ENCODE results near the gene ABI3BP.

Gene ABI3BP, protein sequence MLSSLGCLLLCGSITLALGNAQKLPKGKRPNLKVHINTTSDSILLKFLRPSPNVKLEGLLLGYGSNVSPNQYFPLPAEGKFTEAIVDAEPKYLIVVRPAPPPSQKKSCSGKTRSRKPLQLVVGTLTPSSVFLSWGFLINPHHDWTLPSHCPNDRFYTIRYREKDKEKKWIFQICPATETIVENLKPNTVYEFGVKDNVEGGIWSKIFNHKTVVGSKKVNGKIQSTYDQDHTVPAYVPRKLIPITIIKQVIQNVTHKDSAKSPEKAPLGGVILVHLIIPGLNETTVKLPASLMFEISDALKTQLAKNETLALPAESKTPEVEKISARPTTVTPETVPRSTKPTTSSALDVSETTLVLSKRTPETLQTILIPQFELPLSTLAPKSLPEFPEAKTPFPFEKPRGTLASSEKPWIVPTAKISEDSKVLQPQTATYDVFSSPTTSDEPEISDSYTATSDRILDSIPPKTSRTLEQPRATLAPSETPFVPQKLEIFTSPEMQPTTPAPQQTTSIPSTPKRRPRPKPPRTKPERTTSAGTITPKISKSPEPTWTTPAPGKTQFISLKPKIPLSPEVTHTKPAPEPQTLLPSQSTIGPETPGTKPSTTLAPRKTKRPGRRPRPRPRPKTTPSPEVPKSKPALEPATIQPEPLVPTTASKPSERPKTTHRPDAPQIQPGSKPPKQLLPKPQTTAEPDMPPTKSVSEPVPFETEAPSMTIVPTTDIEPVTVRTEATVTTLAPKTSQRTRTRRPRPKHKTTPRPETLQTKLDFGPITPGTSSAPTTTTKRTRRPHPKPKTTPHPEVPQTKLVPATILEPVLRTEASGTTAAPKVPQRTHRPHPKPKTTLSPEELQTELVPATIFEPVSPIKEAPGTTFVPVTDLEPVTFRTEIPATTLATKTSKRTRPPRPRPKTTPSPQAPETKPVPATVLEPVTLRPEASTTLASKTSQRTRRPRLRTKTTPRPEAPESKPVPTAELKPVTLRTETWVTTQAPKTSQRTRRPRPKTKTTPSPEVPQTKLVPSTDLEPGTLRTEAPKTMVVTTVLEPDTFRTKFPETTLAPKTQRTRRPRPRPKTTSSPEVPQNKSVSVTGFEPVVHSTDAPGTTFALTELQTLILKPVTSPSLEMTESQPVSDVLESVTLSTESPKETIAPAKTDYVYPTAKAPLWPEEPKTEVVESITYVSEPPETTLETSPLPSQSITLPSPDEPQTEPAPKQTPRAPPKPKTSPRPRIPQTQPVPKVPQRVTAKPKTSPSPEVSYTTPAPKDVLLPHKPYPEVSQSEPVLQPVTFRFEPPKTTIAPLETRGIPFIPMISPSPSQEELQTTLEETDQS (N-terminal part only)

DNA sequence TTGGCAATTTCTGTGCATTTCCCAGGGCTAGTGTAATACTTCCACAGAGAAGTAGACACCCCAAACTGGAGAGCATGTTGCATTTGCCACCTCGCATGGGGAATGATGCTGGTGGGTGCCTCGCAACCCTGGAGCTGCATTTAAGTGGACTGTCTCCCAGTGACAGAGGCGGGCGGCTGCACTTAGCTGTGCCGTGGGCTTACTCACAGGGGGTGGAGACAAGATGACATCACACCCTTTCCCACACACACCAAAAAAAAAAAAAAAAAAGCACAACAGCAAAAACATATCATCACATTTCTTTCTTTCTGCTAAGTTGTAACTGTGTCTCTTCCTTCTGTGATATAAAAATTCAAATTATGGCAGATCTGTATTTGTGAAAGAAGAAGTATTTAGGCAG, at the start of gene ABI3BP:
TSS of gene ABI3BP (minus strand) at position 113 of the 400 bp plus-strand sequence. CDS start at position 76, 37 bp downstream.
- no peaks in the 10 kb centered on the region for H3K79me2 ChIP-seq (ENCODE audit: low read length)
- no peaks in the 10 kb centered on the region for H3K27me3 ChIP-seq (replicated peaks; ENCODE audit: insufficient read depth, low read length)
- TF ChIP-seq EZH2 (optimal IDR thresholded peaks at IDR 0.05; ENCODE audit: low read depth, low read length): no peak
- TF ChIP-seq, protein P1, sequence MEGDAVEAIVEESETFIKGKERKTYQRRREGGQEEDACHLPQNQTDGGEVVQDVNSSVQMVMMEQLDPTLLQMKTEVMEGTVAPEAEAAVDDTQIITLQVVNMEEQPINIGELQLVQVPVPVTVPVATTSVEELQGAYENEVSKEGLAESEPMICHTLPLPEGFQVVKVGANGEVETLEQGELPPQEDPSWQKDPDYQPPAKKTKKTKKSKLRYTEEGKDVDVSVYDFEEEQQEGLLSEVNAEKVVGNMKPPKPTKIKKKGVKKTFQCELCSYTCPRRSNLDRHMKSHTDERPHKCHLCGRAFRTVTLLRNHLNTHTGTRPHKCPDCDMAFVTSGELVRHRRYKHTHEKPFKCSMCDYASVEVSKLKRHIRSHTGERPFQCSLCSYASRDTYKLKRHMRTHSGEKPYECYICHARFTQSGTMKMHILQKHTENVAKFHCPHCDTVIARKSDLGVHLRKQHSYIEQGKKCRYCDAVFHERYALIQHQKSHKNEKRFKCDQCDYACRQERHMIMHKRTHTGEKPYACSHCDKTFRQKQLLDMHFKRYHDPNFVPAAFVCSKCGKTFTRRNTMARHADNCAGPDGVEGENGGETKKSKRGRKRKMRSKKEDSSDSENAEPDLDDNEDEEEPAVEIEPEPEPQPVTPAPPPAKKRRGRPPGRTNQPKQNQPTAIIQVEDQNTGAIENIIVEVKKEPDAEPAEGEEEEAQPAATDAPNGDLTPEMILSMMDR (IDR thresholded peaks at IDR 0.05; ENCODE audit: low read length): no peak
- TF ChIP-seq EZH2phosphoT487 (IDR thresholded peaks at IDR 0.05; ENCODE audit: low read length): no peak
- DNase-seq: no peak
- no peaks in the 10 kb centered on the region for H3K36me3 ChIP-seq (replicated peaks; ENCODE audit: insufficient read depth, low read length)
- H3F3A ChIP-seq (ENCODE audit: insufficient read depth, low read length): no peaks in the 10 kb centered on the region
- no peak within 1 kb of the TSS for H3K9ac ChIP-seq (ENCODE audit: low read length)
- no peak within 1 kb of the TSS for H3K27ac ChIP-seq (ENCODE audit: low read length)
- no peaks in the 10 kb centered on the region for H3K4me1 ChIP-seq (ENCODE audit: low read length)
- no peak within 1 kb of the TSS for H2AFZ ChIP-seq (ENCODE audit: low read length)
- no peaks in the 10 kb centered on the region for H3K9me2 ChIP-seq (replicated peaks; ENCODE audit: insufficient read depth, low read length)
- H3K4me2 ChIP-seq (ENCODE audit: low read depth, low read length): no peak within 1 kb of the TSS
- H3K4me3 ChIP-seq (ENCODE audit: low read length): no peak within 1 kb of the TSS
- H4K20me1 ChIP-seq (ENCODE audit: insufficient read depth, low read length): no peaks in the 10 kb centered on the region
- H3K9me3 ChIP-seq (replicated peaks; ENCODE audit: insufficient read depth, low read length): no peaks in the 10 kb centered on the region

DNA sequence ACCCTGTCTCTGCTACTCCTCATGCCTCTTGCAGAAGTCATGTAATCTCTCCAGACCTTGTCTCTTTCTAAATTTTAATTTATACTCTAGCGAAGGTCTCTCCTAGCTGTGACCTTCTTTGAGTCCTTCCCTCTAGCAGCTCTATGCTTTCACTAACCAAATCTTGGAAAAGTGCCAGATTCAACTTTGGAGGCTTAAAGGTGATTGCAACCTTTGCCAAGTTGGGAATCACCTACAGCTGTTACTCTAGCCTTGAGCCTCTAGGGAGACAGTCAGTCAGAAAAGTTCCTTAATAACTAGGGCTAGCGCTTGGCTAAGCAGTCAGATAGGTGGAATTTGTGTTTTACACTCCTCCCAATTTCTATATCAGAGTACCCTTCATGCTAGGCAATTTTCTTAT, 46.1 kb upstream of the ABI3BP start:
- Histone ChIP-seq H3K27ac (ENCODE audit: low read length) (no peak overlapping the region), H3K4me3 (ENCODE audit: low read length) (no peak overlapping the region), H3K79me2 (ENCODE audit: low read length) (no peaks in the 10 kb centered on the region), H3K27me3 (replicated peaks; ENCODE audit: insufficient read depth, low read length) (no peaks in the 10 kb centered on the region), H3K36me3 (replicated peaks; ENCODE audit: insufficient read depth, low read length) (no peaks in the 10 kb centered on the region), H3K4me1 (ENCODE audit: low read length) (peaks cover 7% of the 10 kb centered on the region), H3K9me2 (replicated peaks; ENCODE audit: insufficient read depth, low read length) (no peaks in the 10 kb centered on the region), H2AFZ (ENCODE audit: low read length) (no peak overlapping the region), H4K20me1 (ENCODE audit: insufficient read depth, low read length) (no peaks in the 10 kb centered on the region), H3K4me2 (ENCODE audit: low read depth, low read length) (no peak overlapping the region), H3K9ac (ENCODE audit: low read length) (no peak overlapping the region), H3K9me3 (replicated peaks; ENCODE audit: insufficient read depth, low read length) (no peaks in the 10 kb centered on the region), H3F3A (ENCODE audit: insufficient read depth, low read length) (no peaks in the 10 kb centered on the region)
- DNase-seq: no peak
- TF ChIP-seq EZH2 (optimal IDR thresholded peaks at IDR 0.05; ENCODE audit: low read depth, low read length): no peak

DNA sequence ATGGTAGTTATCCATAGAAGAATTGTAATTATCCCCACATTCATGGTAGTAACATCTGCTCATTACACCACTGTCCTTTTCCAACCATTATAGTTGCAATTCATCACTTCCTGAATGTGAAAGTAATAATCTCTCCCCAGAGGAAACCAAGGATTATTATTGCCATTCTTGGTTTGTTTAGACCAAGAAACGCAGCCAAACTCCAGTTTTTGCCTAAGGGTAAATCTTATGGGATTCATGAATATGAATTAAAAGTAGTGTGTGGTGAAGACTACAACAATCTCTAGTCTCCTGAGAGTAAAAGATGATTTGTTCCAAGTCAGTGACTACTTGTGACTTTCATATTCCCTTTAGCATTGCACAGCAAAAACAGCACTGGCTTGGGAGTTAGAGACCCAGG, 45.7 kb upstream of the ABI3BP start:
- H2AFZ ChIP-seq (ENCODE audit: low read length): 0 out of 2 replicates have a peak overlapping the region, but pooled peaks have one; percentile 6
- no peaks in the 10 kb centered on the region for H3K79me2 ChIP-seq (ENCODE audit: low read length)
- TF ChIP-seq, protein P1 (IDR thresholded peaks at IDR 0.05; ENCODE audit: low read length): no peak
- TF ChIP-seq EZH2phosphoT487 (IDR thresholded peaks at IDR 0.05; ENCODE audit: low read length) (no peak), EZH2 (optimal IDR thresholded peaks at IDR 0.05; ENCODE audit: low read depth, low read length) (no peak)
- no peaks in the 10 kb centered on the region for H3K36me3 ChIP-seq (replicated peaks; ENCODE audit: insufficient read depth, low read length)
- no peaks in the 10 kb centered on the region for H4K20me1 ChIP-seq (ENCODE audit: insufficient read depth, low read length)
- DNase-seq: no peak
- H3K27ac ChIP-seq (ENCODE audit: low read length): no peak overlapping the region; the same call in 1 of the 2 replicates
- H3K9ac ChIP-seq (ENCODE audit: low read length): no peak overlapping the region
- H3K4me1 ChIP-seq (ENCODE audit: low read length): peaks cover 7% of the 10 kb centered on the region
- no peaks in the 10 kb centered on the region for H3K9me2 ChIP-seq (replicated peaks; ENCODE audit: insufficient read depth, low read length)
- H3K9me3 ChIP-seq (replicated peaks; ENCODE audit: insufficient read depth, low read length): no peaks in the 10 kb centered on the region
- no peak overlapping the region for H3K4me3 ChIP-seq (ENCODE audit: low read length)
- peak overlapping the region; percentile 40; the same call in 1 of the 2 replicates for H3K4me2 ChIP-seq (ENCODE audit: low read depth, low read length)
- no peaks in the 10 kb centered on the region for H3F3A ChIP-seq (ENCODE audit: insufficient read depth, low read length)
- H3K27me3 ChIP-seq (replicated peaks; ENCODE audit: insufficient read depth, low read length): no peaks in the 10 kb centered on the region

All from MM.1S (cell line).